Effector memory CD4-positive, alpha-beta T cell (primary cell): ENCODE data around the gene PTPRH.

Source experiments
- DNase-seq, 3 donors: peaks; one replicate each; pipeline ENCODE4 v3.0.0-alpha.2; 2020
- H3K27ac ChIP-seq: 2 replicates; pipeline ENCODE4 v1.7.0; 2013; ENCODE audit warnings: mild to moderate bottlenecking, low read length, moderate library complexity; ENCODE audit not compliant: insufficient read depth, poor library complexity, severe bottlenecking
- H3K27me3 ChIP-seq: replicated peaks from 2 replicates; pipeline ENCODE4 v1.7.0; 2013; ENCODE audit warnings: mild to moderate bottlenecking, low read length; ENCODE audit not compliant: insufficient read depth, control insufficient read depth, poor library complexity, severe bottlenecking
- H3K36me3 ChIP-seq: 2 replicates; pipeline ENCODE4 v1.7.0; 2013; ENCODE audit warnings: mild to moderate bottlenecking, low read length, moderate library complexity; ENCODE audit not compliant: control insufficient read depth, insufficient read depth
- H3K4me1 ChIP-seq: 2 replicates; pipeline ENCODE4 v1.7.0; 2013; ENCODE audit warnings: low read length, mild to moderate bottlenecking; ENCODE audit not compliant: control insufficient read depth, insufficient read depth, poor library complexity, severe bottlenecking
- H3K4me3 ChIP-seq: 2 replicates; pipeline ENCODE4 v1.7.0; 2013; ENCODE audit warnings: low read length, low read depth, mild to moderate bottlenecking; ENCODE audit not compliant: insufficient read depth, poor library complexity, severe bottlenecking
- H3K9me3 ChIP-seq: 2 replicates; pipeline ENCODE4 v1.7.0; 2013; ENCODE audit warnings: mild to moderate bottlenecking, low read length, moderate library complexity; ENCODE audit not compliant: control insufficient read depth
- total RNA-seq, 3 donors: gene quantifications; one replicate each; lab custom pipeline; 2026; lab: John Stamatoyannopoulos, UW

Gene PTPRH, protein sequence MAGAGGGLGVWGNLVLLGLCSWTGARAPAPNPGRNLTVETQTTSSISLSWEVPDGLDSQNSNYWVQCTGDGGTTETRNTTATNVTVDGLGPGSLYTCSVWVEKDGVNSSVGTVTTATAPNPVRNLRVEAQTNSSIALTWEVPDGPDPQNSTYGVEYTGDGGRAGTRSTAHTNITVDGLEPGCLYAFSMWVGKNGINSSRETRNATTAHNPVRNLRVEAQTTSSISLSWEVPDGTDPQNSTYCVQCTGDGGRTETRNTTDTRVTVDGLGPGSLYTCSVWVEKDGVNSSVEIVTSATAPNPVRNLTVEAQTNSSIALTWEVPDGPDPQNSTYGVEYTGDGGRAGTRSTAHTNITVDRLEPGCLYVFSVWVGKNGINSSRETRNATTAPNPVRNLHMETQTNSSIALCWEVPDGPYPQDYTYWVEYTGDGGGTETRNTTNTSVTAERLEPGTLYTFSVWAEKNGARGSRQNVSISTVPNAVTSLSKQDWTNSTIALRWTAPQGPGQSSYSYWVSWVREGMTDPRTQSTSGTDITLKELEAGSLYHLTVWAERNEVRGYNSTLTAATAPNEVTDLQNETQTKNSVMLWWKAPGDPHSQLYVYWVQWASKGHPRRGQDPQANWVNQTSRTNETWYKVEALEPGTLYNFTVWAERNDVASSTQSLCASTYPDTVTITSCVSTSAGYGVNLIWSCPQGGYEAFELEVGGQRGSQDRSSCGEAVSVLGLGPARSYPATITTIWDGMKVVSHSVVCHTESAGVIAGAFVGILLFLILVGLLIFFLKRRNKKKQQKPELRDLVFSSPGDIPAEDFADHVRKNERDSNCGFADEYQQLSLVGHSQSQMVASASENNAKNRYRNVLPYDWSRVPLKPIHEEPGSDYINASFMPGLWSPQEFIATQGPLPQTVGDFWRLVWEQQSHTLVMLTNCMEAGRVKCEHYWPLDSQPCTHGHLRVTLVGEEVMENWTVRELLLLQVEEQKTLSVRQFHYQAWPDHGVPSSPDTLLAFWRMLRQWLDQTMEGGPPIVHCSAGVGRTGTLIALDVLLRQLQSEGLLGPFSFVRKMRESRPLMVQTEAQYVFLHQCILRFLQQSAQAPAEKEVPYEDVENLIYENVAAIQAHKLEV
- total RNA-seq, result 0 reads per million in 3 donors

DNA sequence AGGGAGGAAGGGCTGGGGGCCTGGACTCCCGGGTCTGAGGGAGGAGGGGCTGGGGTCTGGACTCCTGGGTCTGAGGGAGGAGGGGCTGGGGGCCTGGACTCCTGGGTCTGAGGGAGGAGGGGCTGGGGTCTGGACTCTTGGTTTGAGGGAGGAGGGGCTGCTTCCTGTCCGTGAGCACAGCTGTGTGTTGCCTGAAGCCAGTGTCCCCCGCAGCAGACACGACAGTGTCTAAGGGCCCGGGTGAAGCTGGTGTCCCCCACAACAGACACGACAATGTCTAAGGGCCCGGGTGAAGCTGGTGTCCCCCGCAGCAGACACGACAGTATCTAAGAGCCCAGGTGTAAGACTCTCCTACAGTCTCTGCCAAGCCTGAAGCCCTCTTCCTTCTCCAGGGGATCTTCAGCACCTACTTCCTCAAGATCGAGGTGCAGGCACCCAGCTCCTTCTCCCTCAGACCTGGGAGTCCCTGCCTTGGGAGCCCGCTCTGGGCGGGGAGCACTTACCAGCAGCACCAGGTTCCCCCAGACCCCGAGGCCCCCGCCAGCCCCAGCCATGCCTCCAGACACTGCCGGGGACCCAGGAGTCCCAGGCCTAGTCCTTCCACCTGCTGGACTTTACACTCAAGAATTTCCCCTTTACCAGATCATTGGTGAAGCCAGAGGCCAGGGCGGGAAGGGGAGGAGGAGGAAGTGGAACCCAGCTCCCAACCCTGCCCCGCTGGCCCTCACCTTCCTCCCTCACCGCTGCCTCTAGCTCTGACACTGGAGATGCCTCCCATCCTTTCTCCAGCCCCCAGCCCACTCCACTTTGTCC, at the start of gene PTPRH:
TSS of gene PTPRH (minus strand) at position 622 of the 813 bp plus-strand sequence. CDS start at position 554, 68 bp downstream.
- Histone ChIP-seq H3K9me3 (peaks cover 4% of the 10 kb centered on the region), H3K4me1 (no peaks in the 10 kb centered on the region), H3K4me3 (no peak within 1 kb of the TSS), H3K36me3 (no peaks in the 10 kb centered on the region), H3K27me3 (peaks cover 5% of the 10 kb centered on the region), H3K27ac (no peak within 1 kb of the TSS)
- DNase-seq, result no peak

DNA sequence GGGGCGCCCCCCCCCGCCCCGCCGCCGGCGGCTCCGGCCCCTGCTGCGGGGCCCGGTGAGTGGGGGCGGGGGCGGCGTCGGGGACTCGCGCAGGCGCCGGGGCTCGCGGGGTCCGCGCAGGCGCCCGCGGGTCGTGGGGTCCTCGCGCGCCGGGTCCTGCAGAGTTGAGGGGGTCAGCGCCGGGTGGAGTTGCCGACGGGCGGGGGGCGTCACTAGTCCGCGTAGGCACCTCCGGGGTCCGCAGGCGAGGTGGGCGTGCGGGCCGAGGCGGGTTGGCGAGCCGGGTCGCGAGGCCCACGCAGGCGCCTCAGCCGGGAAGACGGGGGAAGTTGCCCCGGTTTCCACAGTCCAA, 49.2 kb upstream of the PTPRH start:
- Histone ChIP-seq H3K27ac (peak overlapping the region; percentile 94), H3K4me1 (peaks cover 40% of the 10 kb centered on the region), H3K36me3 (no peaks in the 10 kb centered on the region), H3K27me3 (no peaks in the 10 kb centered on the region), H3K9me3 (no peaks in the 10 kb centered on the region), H3K4me3 (peak overlapping the region; percentile 84)
- peak in 2 of 3 donors; percentile 27 to 41 for DNase-seq

DNA sequence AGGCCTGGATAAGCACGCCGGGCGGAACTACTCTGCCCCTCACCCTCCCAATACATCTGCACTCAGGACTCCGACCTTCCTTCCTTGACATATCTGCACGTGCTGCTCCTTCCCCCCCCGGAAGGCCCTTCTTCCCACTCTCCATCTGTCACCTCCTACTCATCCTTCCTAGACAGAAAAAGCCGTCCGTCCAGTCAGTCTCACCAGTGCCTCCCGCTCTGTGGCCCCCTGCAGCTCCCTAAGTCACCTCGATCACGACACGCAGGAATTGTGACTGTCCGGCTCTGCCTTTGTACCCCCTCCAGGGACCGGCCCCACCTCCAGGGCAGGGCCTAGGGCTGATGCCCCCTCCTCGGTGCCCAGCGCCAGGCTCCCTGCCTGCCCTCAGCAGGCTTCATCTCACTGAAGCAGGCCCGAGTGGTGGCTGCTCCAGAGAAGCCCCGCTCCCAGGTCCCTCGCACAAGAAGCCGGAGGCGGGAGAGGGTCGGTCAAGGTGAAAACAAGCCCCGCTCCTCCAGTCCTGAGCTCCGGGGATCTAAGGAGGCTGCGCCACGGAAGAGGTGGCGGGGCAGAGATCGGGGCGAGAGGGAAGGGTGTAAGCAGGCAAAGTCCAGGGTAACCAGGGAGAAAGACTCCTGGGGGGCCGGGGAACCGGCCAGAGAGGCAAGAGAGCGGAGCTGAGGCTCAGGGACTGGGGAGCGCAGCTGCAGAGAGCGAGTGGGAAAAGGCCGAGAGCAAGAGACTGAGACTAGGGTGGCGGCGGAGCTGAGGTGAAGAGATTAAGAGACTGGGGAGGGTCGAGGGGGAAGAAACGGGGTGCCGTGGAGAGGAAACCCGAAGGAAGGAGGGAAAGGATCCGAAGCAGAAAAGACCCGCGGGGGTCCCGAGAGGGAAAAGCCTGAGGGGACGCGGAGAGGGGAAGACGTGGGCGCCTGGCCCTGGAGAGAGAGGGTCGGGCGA, 48.4 kb upstream of the PTPRH start:
- Histone ChIP-seq H3K9me3 (no peaks in the 10 kb centered on the region), H3K27me3 (no peaks in the 10 kb centered on the region), H3K27ac (peak overlapping the region; percentile 94), H3K4me3 (peak overlapping the region; percentile 84), H3K4me1 (peaks cover 47% of the 10 kb centered on the region), H3K36me3 (no peaks in the 10 kb centered on the region)
- DNase-seq, result no peak

DNA sequence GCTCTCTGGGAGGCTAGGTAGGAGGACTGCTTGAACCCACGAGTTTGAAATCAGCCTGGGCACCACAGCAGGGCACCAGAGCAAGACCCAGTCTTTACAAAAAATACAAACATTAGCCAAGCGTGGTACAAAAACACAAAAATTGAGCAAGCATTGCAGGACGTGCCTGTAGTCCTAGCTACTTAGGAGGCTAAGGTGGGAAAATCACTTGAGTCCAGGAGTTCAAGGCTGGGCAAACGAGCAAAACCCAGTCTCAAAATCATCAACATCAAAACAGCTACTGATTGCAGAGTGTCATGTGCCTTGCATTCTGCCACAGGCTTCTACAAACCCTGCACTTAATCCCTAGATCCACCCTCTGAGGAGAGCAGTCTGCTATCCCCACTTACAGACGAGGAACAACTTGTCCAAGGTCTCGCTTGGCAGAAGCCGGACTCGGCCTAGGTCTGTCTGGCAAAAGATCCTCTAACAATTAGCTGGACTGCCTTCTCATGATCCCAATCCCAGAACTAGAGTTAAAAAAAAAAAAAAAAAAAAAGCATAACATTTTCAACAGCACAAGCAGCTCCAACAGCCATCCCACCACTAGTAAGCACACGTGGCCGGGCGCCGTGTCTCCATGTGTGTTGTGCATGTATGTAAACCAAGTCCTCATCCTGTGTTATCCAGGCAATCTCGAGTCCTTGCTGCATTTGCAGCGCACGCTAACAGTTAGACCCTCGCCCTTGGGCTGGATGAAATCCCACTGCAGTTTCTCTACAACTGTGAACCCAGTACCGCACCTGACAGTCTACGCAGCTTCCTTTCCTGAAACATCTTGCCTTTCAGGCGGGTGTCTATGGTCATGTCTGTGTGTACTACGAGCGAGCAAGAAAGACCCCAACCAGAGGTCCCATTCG, 47.5 kb upstream of the PTPRH start:
- no peak for DNase-seq
- Histone ChIP-seq H3K27me3 (no peaks in the 10 kb centered on the region), H3K4me3 (peak overlapping the region; percentile 84), H3K9me3 (no peaks in the 10 kb centered on the region), H3K4me1 (peaks cover 55% of the 10 kb centered on the region), H3K36me3 (no peaks in the 10 kb centered on the region), H3K27ac (peak overlapping the region; percentile 94)

DNA sequence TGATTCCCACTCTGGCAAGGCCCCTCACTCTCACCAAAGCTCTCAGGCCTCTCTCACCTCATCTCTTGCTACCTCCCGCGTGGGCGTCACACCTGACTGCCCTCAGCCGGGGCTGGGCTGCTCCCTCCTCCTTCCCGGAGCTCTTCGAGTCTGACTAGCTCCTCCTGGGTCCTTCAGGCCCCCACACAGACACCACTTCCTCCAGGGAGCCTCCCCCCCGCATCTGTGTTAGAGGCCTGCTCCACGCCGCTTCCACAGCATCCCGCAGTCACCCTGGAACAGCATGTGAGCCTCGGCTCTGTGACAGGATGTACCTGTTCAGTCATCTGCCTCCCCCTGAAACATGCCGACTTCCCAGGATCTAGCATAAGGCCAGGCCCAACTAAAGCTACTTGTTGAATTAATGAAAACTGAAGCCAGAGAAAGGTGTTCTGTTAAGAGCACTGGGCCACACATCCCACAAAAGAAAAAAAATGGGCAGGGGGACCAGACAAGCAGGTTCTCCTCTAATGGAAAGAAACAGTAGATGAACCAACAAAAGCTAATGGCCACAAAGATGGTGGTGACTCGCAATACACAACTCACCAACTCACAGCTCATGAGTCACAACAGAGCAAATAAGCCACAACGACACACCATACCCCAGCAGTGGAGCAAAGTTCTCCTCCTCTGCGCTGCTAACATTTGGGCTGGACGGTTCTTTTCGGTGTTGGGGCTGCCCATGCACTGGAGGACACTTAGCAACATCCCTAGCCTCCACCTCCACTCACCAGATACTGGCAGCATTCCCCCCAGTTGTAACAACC, 46.5 kb upstream of the PTPRH start:
- no peaks in the 10 kb centered on the region for H3K27me3 ChIP-seq
- DNase-seq, result peak in 1 of 3 donors; percentile 18
- peak overlapping the region; percentile 88 for H3K27ac ChIP-seq
- no peaks in the 10 kb centered on the region for H3K36me3 ChIP-seq
- H3K9me3 ChIP-seq, result no peaks in the 10 kb centered on the region
- peak overlapping the region; percentile 84 for H3K4me3 ChIP-seq
- peaks cover 65% of the 10 kb centered on the region for H3K4me1 ChIP-seq

DNA sequence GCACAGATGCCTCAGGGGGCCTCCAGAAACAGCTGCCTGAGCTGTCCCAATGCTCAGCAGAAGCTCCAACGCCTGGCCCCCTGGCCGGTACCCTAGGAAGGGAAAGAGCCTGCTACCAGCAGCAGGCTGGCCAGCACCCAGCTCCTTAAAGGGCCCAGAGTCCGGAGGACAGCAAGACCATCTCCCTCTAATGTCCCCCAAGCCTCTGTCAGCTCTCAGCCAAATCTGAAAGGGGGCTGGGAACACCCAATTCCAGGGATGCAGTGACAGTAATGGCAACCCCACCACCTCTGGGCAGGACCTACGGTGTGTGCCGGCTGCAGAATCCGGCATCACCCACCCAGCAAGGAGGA, 45.3 kb upstream of the PTPRH start:
- DNase-seq, result no peak
- Histone ChIP-seq H3K4me3 (peak overlapping the region; percentile 84), H3K4me1 (peaks cover 73% of the 10 kb centered on the region), H3K27ac (peak overlapping the region; percentile 88), H3K36me3 (no peaks in the 10 kb centered on the region), H3K27me3 (no peaks in the 10 kb centered on the region), H3K9me3 (no peaks in the 10 kb centered on the region)

DNA sequence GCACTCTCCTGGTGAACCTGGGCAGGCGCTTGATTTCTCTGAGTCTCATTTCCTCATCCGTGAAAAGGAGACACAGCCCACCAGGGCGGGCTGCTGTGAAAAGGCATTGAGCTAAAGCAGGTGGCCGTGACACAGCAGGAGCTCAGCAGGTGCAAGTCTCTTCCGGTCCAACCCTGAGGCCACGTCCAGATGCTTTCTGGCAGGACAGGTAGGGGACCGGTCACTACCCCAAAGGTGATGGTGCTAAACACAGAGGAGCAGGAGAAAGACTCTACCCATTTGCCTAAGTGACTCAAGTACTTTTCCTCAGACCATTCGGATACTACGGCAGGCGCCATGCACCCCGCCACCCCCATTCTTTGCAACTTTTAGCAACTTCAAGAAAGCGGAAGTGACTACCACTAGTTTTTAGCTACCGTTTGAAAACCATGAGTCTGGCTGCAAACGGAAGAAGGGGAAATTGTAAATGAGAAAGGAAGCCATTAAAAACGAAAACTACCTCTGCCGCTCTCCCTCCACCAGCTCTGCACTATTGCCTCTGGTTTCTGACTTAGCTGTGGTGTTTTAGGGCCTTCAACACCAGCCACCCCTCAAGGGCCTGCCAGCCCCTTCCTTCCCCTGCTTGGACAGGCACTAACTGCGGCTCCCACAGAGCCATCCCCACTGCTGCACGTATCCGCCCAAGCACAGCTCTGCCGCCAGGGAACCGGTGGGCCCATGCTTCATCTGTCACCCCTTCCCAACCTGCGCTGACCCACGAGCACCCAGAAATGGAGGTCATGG, 44.7 kb upstream of the PTPRH start:
- peak; percentile 34 to 63 (median 45) for DNase-seq
- H3K4me1 ChIP-seq, result peaks cover 71% of the 10 kb centered on the region
- peak overlapping the region; percentile 88 for H3K27ac ChIP-seq
- no peaks in the 10 kb centered on the region for H3K27me3 ChIP-seq
- H3K36me3 ChIP-seq, result no peaks in the 10 kb centered on the region
- no peaks in the 10 kb centered on the region for H3K9me3 ChIP-seq
- peak overlapping the region; percentile 84 for H3K4me3 ChIP-seq
